ENCODE results near the gene ARL16. TPM values are rescaled to one million over a fixed set of nuclear protein-coding genes. Genes with fewer than 3 reads are reported as not detected.

The ARL16 gene
- total and polyA plus RNA-seq, 10 donors, result 22.5 to 93.5 (median 31.9) TPM

GRCh38 chr17:81715107-81715871, 31.7 kb upstream of the ARL16 start:
- Histone ChIP-seq H3K27ac (no peak overlapping the region), H3K4me3 (no peak overlapping the region), H3K36me3 (peaks cover 0 to 42% (median 0%) of the 10 kb centered on the region in 6 donors), H3K9me3 (no peaks in the 10 kb centered on the region), H3K27me3 (replicated peaks in 1 of 7) (no peaks in the 10 kb centered on the region), H3K4me1 (peaks cover 19 to 48% (median 32%) of the 10 kb centered on the region in 6 donors)
- TF ChIP-seq POLR2AphosphoS5 (IDR thresholded peaks at IDR 0.05), result no peak
- no peak for TF ChIP-seq CTCF (IDR thresholded peaks at IDR 0.05 in 8 of 11, conservative IDR thresholded peaks at IDR 0.05 in 3 of 11)
- TF ChIP-seq POLR2A (IDR thresholded peaks at IDR 0.05), result no peak
- intact Hi-C loops (cut with DNase I; ENCODE audit: low total_unique reads), result no loop called here
- DNase-seq, result no peak
- 93 to 96% (median 94%) methylated on average over 9 to 32 of the region's 32 CpGs for whole genome bisulfite sequencing, 5 donors

GRCh38 chr17:81714412-81715106, 31.0 kb upstream of the ARL16 start:
- intact Hi-C loops (cut with DNase I; ENCODE audit: low total_unique reads), result no loop called here
- DNase-seq, result no peak
- TF ChIP-seq POLR2AphosphoS5 (IDR thresholded peaks at IDR 0.05) (no peak), POLR2A (IDR thresholded peaks at IDR 0.05) (no peak), CTCF (IDR thresholded peaks at IDR 0.05 in 8 of 11, conservative IDR thresholded peaks at IDR 0.05 in 3 of 11) (no peak)
- peaks cover 22 to 55% (median 34%) of the 10 kb centered on the region in 6 donors for H3K4me1 ChIP-seq
- H3K4me3 ChIP-seq, result no peak overlapping the region
- WGBS, 5 donors, result 94 to 97% (median 95%) methylated on average over 23 to 39 of the region's 39 CpGs
- H3K27ac ChIP-seq, result no peak overlapping the region
- no peaks in the 10 kb centered on the region for H3K27me3 ChIP-seq (replicated peaks in 1 of 7)
- H3K36me3 ChIP-seq, result peaks cover 0 to 35% (median 0%) of the 10 kb centered on the region in 6 donors
- no peaks in the 10 kb centered on the region for H3K9me3 ChIP-seq

- Histone ChIP-seq H3K9me3 (no peaks in the 10 kb centered on the region), H3K36me3 (peaks cover 0 to 33% (median 0%) of the 10 kb centered on the region in 6 donors), H3K27me3 (replicated peaks in 1 of 7) (no peaks in the 10 kb centered on the region), H3K4me1 (peaks cover 22 to 57% (median 34%) of the 10 kb centered on the region in 6 donors), H3K27ac (no peak overlapping the region), H3K4me3 (peak overlapping the region in 1 of 8 donors; percentile 99)
- intact Hi-C loops (cut with DNase I; ENCODE audit: low total_unique reads), result no loop called here
- TF ChIP-seq CTCF (IDR thresholded peaks at IDR 0.05 in 8 of 11, conservative IDR thresholded peaks at IDR 0.05 in 3 of 11) (no peak), POLR2A (IDR thresholded peaks at IDR 0.05) (no peak), POLR2AphosphoS5 (IDR thresholded peaks at IDR 0.05) (no peak)
- 74 to 88% (median 81%) methylated on average over 11 to 36 of the region's 36 CpGs for WGBS, 5 donors
- peak; percentile 76 for DNase-seq
These were observed 30.2 kb upstream of the ARL16 start for GRCh38 chr17:81713556-81714411.

Measured in spleen (tissue), 11 donors.